HCT116 (cell line): ENCODE data around the gene C4orf17. TPM values are rescaled to one million over a fixed set of nuclear protein-coding genes. Genes with fewer than 3 reads are reported as not detected.

Source experiments
- ATAC-seq: fragments of 200-7000 bp; cut with Tn5 transposase; 2 replicates; pipeline ENCODE4 v1.9.1; 2020; ENCODE audit warnings: mild to moderate bottlenecking, moderate library complexity
- BruUV-seq: library from RNA; stranded (reverse); fragments of 400-500 nt; replicated peaks from 2 replicates; lab custom pipeline; 2021; lab: Mats Ljungman, UMichigan
- CTCF ChIA-PET: fragments of 300-600 bp; sonication (Branson Sonifier 250); formaldehyde crosslinking; loops from one replicate; lab custom pipeline; 2021; ENCODE audit warnings: antibody characterized with exemption; lab: Charles Lee
- POLR2A ChIA-PET: fragments of 300-600, 350-600 bp; sonication (Branson Sonifier 250); formaldehyde crosslinking; loops from one replicate; lab custom pipeline; 2021; ENCODE audit warnings: antibody characterized with exemption; lab: Charles Lee
- RAD21 ChIA-PET, 2 experiments: fragments of 300-600 bp; sonication (Branson Sonifier 250); formaldehyde crosslinking; loops; one replicate each; lab custom pipeline; 2023; ENCODE audit warnings: low total read pairs in 2 of 2; ENCODE audit not compliant: uncharacterized antibody in 2 of 2, unreplicated experiment in 2 of 2, low non-redundant PET in 1 of 2; lab: Charles Lee
- DNase-seq: peaks from one replicate; pipeline ENCODE4 v3.0.0-alpha.2; 2010; ENCODE audit warnings: low read depth, low spot score
- H2AFZ ChIP-seq: fragments of 200-600 bp; shearing (Covaris generic), sonication (generic); 2 replicates; pipeline ENCODE4 v1.6.1; 2017; ENCODE audit warnings: low read depth, mixed run types, mixed read lengths, antibody characterized with exemption, low read length; ENCODE audit not compliant: poor library complexity, severe bottlenecking
- H3K27ac ChIP-seq: 2 replicates; pipeline ENCODE4 v1.5.1; 2012; ENCODE audit warnings: low read depth, low read length
- H3K27me3 ChIP-seq: fragments of 200-600 bp; sonication (generic); 2 replicates; pipeline ENCODE4 v1.6.1; 2016; ENCODE audit warnings: mixed run types, low read length, mixed read lengths; ENCODE audit not compliant: insufficient read depth
- H3K36me3 ChIP-seq, 2 experiments: fragments of 200-500 bp in 1 of 2; fragments of 200-600 bp in 1 of 2; sonication (Bioruptor generic) in 1 of 2; sonication (generic) in 1 of 2; 2 replicates each; pipeline versions ENCODE4 v1.5.1 to v1.6.1; 2014 to 2016; ENCODE audit warnings: low read length in 2 of 2, inconsistent platforms in 1 of 2, mixed read lengths in 1 of 2, mixed run types in 1 of 2; ENCODE audit not compliant: insufficient read depth in 2 of 2, control insufficient read depth in 1 of 2
- H3K4me1 ChIP-seq, 2 experiments: fragments of 200-600 bp in 1 of 2; sonication (generic) in 1 of 2; 2 replicates each; pipeline versions ENCODE4 v1.5.1 to v1.6.1; 2012 to 2017; ENCODE audit warnings: low read length in 2 of 2, inconsistent platforms in 1 of 2, mild to moderate bottlenecking in 1 of 2, mixed read lengths in 1 of 2, mixed run types in 1 of 2, moderate library complexity in 1 of 2; ENCODE audit not compliant: insufficient read depth in 2 of 2, control insufficient read depth in 1 of 2
- H3K4me2 ChIP-seq: fragments of 200-600 bp; sonication (generic); 2 replicates; pipeline ENCODE4 v1.6.1; 2017; ENCODE audit warnings: mixed run types, low read length, mixed read lengths
- H3K4me3 ChIP-seq, 2 experiments: fragments of 200-600 bp in 1 of 2; sonication (generic) in 1 of 2; replicated peaks in 1 of 2; 2 replicates each; pipeline ENCODE4 v1.5.1; 2011 to 2016; ENCODE audit warnings: low read length in 2 of 2, control low read depth in 1 of 2, low read depth in 1 of 2, mild to moderate bottlenecking in 1 of 2, mixed read lengths in 1 of 2, mixed run types in 1 of 2
- H3K79me2 ChIP-seq: fragments of 200-600 bp; sonication (generic); 2 replicates; pipeline ENCODE4 v1.6.1; 2017; ENCODE audit warnings: mild to moderate bottlenecking, mixed run types, low read length, moderate library complexity, mixed read lengths; ENCODE audit not compliant: insufficient read depth
- H3K9ac ChIP-seq: fragments of 200-600 bp; sonication (generic); 2 replicates; pipeline ENCODE4 v1.6.1; 2016; ENCODE audit warnings: low read length, mixed read lengths
- H3K9me2 ChIP-seq: fragments of 200-600 bp; sonication (generic), shearing (Covaris generic); 2 replicates; pipeline ENCODE4 v1.6.1; 2017; ENCODE audit warnings: mixed run types, mild to moderate bottlenecking, moderate library complexity; ENCODE audit not compliant: insufficient read depth
- H3K9me3 ChIP-seq, 2 experiments: fragments of 200-500 bp in 1 of 2; fragments of 200-600 bp in 1 of 2; sonication (Bioruptor generic) in 1 of 2; sonication (generic) in 1 of 2; 2 replicates each; pipeline ENCODE4 v1.6.1; 2014 to 2017; ENCODE audit warnings: low read length in 2 of 2, mixed read lengths in 2 of 2, inconsistent platforms in 1 of 2, low read depth in 1 of 2, mild to moderate bottlenecking in 1 of 2, mixed run types in 1 of 2, moderate library complexity in 1 of 2; ENCODE audit not compliant: control insufficient read depth in 1 of 2, insufficient read depth in 1 of 2
- H4K20me1 ChIP-seq: fragments of 200-600 bp; sonication (generic), shearing (Covaris generic); 2 replicates; pipeline ENCODE4 v1.6.1; 2017; ENCODE audit warnings: mixed run types, mild to moderate bottlenecking, moderate library complexity; ENCODE audit not compliant: insufficient read depth
- CBX3 ChIP-seq: IDR thresholded peaks from 2 replicates; pipeline ENCODE4 v1.6.1; 2012; ENCODE audit warnings: low read depth
- CEBPB ChIP-seq: IDR thresholded peaks from 2 replicates; pipeline ENCODE4 v1.6.1; 2012; ENCODE audit warnings: low read depth
- ELF1 ChIP-seq: IDR thresholded peaks from 2 replicates; pipeline ENCODE4 v1.6.1; 2012; ENCODE audit warnings: low read depth, borderline replicate concordance
- FOSL1 ChIP-seq: IDR thresholded peaks from 2 replicates; pipeline ENCODE4 v1.6.1; 2012; ENCODE audit warnings: low read depth
- JUND ChIP-seq: IDR thresholded peaks from 2 replicates; pipeline ENCODE4 v1.6.1; 2012
- POLR2A ChIP-seq: IDR thresholded peaks from 2 replicates; pipeline ENCODE4 v1.7.0; 2011; ENCODE audit warnings: borderline replicate concordance; ENCODE audit not compliant: insufficient read depth, insufficient read length; ENCODE audit errors: extremely low read depth
- SP1 ChIP-seq: IDR thresholded peaks from 2 replicates; pipeline ENCODE4 v1.6.1; 2012; ENCODE audit warnings: low read depth
- ZFX ChIP-seq: fragments of 450-650 bp; IDR thresholded peaks from 2 replicates; pipeline ENCODE4 v1.6.1; 2017
- intact Hi-C: fragments of 100-400 bp; cut with micrococcal nuclease; formaldehyde crosslinking; loops from 2 replicates; pipeline ENCODE4 v1.10.0; 2022
- total RNA-seq: library from RNA; stranded (reverse); gene quantifications from one replicate; pipeline ENCODE4 v1.2.1, GENCODE V29; 2021; ENCODE audit not compliant: unreplicated experiment
- TF ChIP-seq, protein P1 (sequence below), 3 experiments: fragments of 200-600 bp in 1 of 3; sonication (generic) in 1 of 3; IDR thresholded peaks in 2 of 3; conservative IDR thresholded peaks in 1 of 3; 2 replicates each; pipeline ENCODE4 v1.5.1; 2012 to 2017; ENCODE audit warnings: low read depth in 2 of 3, low read length in 2 of 3, antibody characterized with exemption in 1 of 3, borderline replicate concordance in 1 of 3, control low read depth in 1 of 3, mild to moderate bottlenecking in 1 of 3, mixed read lengths in 1 of 3, mixed run types in 1 of 3, moderate library complexity in 1 of 3; ENCODE audit not compliant: insufficient read depth in 1 of 3
- TF ChIP-seq, protein P2 (sequence below): IDR thresholded peaks from 2 replicates; pipeline ENCODE4 v1.6.1; 2012
- TF ChIP-seq, protein P3 (sequence below): IDR thresholded peaks from 2 replicates; pipeline ENCODE4 v1.6.1; 2012

Gene C4orf17
- total RNA-seq, 1 experiment from 2014 or later = not detected

DNA sequence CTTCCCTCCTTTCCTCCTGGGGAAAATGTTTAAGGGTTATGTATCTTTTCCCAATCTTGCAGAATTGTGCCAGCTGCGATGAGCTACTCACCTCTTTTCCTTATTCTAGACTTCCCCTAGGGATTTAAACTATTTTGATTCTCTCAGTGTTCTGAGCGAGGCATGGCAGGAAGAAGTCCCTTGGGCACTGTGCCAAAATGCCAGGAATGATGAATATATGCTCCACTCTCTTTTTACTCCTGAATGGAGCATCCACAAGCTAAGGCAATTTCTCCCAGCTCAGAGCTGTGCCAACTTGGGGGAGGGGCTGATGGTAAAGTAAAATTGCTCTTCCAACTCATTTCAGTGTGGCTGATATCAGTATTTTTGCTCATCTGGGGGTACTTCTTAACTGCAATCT lies 4.0 kb upstream of the C4orf17 start:
- ChIA-PET CTCF (no interaction called here), POLR2A (no interaction called here), RAD21 (interaction anchor here in 1 of 2 experiments (0.6 kb wide), 1 partner anchor 1365 kb away, joined by 3 read pairs; no protein-coding TSS in a partner anchor)
- no TSS peak for BruUV-seq
- no peaks in the 10 kb centered on the region for H3K27me3 ChIP-seq
- no peak overlapping the region for H3K9ac ChIP-seq
- no peak for DNase-seq
- no peak for ATAC-seq
- H3K4me3 ChIP-seq = no peak overlapping the region
- H3K79me2 ChIP-seq = no peaks in the 10 kb centered on the region
- H3K9me2 ChIP-seq = 0 out of 2 replicates have a peak, but pooled peaks cover 5% of the 10 kb centered on the region
- TF ChIP-seq, protein P1, sequence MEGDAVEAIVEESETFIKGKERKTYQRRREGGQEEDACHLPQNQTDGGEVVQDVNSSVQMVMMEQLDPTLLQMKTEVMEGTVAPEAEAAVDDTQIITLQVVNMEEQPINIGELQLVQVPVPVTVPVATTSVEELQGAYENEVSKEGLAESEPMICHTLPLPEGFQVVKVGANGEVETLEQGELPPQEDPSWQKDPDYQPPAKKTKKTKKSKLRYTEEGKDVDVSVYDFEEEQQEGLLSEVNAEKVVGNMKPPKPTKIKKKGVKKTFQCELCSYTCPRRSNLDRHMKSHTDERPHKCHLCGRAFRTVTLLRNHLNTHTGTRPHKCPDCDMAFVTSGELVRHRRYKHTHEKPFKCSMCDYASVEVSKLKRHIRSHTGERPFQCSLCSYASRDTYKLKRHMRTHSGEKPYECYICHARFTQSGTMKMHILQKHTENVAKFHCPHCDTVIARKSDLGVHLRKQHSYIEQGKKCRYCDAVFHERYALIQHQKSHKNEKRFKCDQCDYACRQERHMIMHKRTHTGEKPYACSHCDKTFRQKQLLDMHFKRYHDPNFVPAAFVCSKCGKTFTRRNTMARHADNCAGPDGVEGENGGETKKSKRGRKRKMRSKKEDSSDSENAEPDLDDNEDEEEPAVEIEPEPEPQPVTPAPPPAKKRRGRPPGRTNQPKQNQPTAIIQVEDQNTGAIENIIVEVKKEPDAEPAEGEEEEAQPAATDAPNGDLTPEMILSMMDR (IDR thresholded peaks at IDR 0.05 in 2 of 3, conservative IDR thresholded peaks at IDR 0.05 in 1 of 3; ENCODE audit: borderline replicate concordance in 1 of 3, insufficient read depth in 1 of 3, low read depth in 2 of 3, low read length in 2 of 3) = no peak
- TF ChIP-seq FOSL1 = no peak
- no peak for TF ChIP-seq CBX3
- TF ChIP-seq JUND = no peak
- TF ChIP-seq, protein P2, sequence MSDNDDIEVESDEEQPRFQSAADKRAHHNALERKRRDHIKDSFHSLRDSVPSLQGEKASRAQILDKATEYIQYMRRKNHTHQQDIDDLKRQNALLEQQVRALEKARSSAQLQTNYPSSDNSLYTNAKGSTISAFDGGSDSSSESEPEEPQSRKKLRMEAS = no peak
- no peak for TF ChIP-seq ELF1
- TF ChIP-seq ZFX = no peak
- no peak for TF ChIP-seq POLR2A
- TF ChIP-seq, protein P3, sequence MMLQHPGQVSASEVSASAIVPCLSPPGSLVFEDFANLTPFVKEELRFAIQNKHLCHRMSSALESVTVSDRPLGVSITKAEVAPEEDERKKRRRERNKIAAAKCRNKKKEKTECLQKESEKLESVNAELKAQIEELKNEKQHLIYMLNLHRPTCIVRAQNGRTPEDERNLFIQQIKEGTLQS = no peak
- TF ChIP-seq SP1 = no peak
- TF ChIP-seq CEBPB = no peak
- H3K4me1 ChIP-seq = peaks cover 0 to 6% of the 10 kb centered on the region in 2 experiments; a peak in 2 of 4 replicates
- H3K9me3 ChIP-seq = no peaks in the 10 kb centered on the region
- H4K20me1 ChIP-seq = no peaks in the 10 kb centered on the region
- no peak overlapping the region for H2AFZ ChIP-seq
- H3K27ac ChIP-seq = no peak overlapping the region
- intact Hi-C loops = no loop called here
- no peak overlapping the region for H3K4me2 ChIP-seq
- no peaks in the 10 kb centered on the region for H3K36me3 ChIP-seq
